ENCODE results near the gene DYRK1A. TPM values are rescaled to one million over a fixed set of nuclear protein-coding genes. Genes with fewer than 3 reads are reported as not detected.
A peak's percentile ranks its signal among the peaks of the same experiment; 100 is the strongest.

Gene DYRK1A
- total RNA-seq, 1 donor from 2014 or later: 64.6 TPM

- peak overlapping the region; percentile 71 for H3K27ac ChIP-seq (replicated peaks)
- TF ChIP-seq, protein P1, sequence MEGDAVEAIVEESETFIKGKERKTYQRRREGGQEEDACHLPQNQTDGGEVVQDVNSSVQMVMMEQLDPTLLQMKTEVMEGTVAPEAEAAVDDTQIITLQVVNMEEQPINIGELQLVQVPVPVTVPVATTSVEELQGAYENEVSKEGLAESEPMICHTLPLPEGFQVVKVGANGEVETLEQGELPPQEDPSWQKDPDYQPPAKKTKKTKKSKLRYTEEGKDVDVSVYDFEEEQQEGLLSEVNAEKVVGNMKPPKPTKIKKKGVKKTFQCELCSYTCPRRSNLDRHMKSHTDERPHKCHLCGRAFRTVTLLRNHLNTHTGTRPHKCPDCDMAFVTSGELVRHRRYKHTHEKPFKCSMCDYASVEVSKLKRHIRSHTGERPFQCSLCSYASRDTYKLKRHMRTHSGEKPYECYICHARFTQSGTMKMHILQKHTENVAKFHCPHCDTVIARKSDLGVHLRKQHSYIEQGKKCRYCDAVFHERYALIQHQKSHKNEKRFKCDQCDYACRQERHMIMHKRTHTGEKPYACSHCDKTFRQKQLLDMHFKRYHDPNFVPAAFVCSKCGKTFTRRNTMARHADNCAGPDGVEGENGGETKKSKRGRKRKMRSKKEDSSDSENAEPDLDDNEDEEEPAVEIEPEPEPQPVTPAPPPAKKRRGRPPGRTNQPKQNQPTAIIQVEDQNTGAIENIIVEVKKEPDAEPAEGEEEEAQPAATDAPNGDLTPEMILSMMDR (IDR thresholded peaks at IDR 0.05; ENCODE audit: borderline replicate concordance): no peak
- peaks cover 99% of the 10 kb centered on the region for H3K4me1 ChIP-seq
- H3K4me3 ChIP-seq: no peak overlapping the region
- intact Hi-C loops (cut with micrococcal nuclease): no loop called here
- DNase-seq: no peak
- H3K36me3 ChIP-seq: no peaks in the 10 kb centered on the region
- H3K9me3 ChIP-seq (replicated peaks): no peaks in the 10 kb centered on the region
- H3K27me3 ChIP-seq (ENCODE audit: low read depth): no peaks in the 10 kb centered on the region
Observed at GRCh38 chr21:37451446-37451845, 84.9 kb downstream of the DYRK1A start.

- H3K27ac ChIP-seq (replicated peaks): peak overlapping the region; percentile 71
- H3K4me1 ChIP-seq: peaks cover 99% of the 10 kb centered on the region
- intact Hi-C loops (cut with micrococcal nuclease): no loop called here
- peak; percentile 31 for DNase-seq
- no peaks in the 10 kb centered on the region for H3K36me3 ChIP-seq
- no peaks in the 10 kb centered on the region for H3K27me3 ChIP-seq (ENCODE audit: low read depth)
- TF ChIP-seq, protein P1 (IDR thresholded peaks at IDR 0.05; ENCODE audit: borderline replicate concordance): no peak
- no peaks in the 10 kb centered on the region for H3K9me3 ChIP-seq (replicated peaks)
- no peak overlapping the region for H3K4me3 ChIP-seq
Observed at GRCh38 chr21:37452227-37452626, 85.7 kb downstream of the DYRK1A start.

GRCh38 chr21:37453350-37453749 is 86.8 kb downstream of the DYRK1A start:
- intact Hi-C loops (cut with micrococcal nuclease): no loop called here
- Histone ChIP-seq H3K4me1 (peaks cover 98% of the 10 kb centered on the region), H3K4me3 (no peak overlapping the region), H3K9me3 (replicated peaks) (no peaks in the 10 kb centered on the region), H3K27me3 (ENCODE audit: low read depth) (no peaks in the 10 kb centered on the region), H3K27ac (replicated peaks) (peak overlapping the region; percentile 71), H3K36me3 (no peaks in the 10 kb centered on the region)
- no peak for DNase-seq
- TF ChIP-seq, protein P1 (IDR thresholded peaks at IDR 0.05; ENCODE audit: borderline replicate concordance): no peak

- DNase-seq: no peak
- intact Hi-C loops (cut with micrococcal nuclease): no loop called here
- Histone ChIP-seq H3K4me3 (no peak overlapping the region), H3K36me3 (no peaks in the 10 kb centered on the region), H3K4me1 (peaks cover 99% of the 10 kb centered on the region), H3K9me3 (replicated peaks) (no peaks in the 10 kb centered on the region), H3K27me3 (ENCODE audit: low read depth) (no peaks in the 10 kb centered on the region), H3K27ac (replicated peaks) (peak overlapping the region; percentile 71)
- TF ChIP-seq, protein P1 (IDR thresholded peaks at IDR 0.05; ENCODE audit: borderline replicate concordance): no peak
Observed at GRCh38 chr21:37454869-37455503, 88.4 kb downstream of the DYRK1A start.

DNA sequence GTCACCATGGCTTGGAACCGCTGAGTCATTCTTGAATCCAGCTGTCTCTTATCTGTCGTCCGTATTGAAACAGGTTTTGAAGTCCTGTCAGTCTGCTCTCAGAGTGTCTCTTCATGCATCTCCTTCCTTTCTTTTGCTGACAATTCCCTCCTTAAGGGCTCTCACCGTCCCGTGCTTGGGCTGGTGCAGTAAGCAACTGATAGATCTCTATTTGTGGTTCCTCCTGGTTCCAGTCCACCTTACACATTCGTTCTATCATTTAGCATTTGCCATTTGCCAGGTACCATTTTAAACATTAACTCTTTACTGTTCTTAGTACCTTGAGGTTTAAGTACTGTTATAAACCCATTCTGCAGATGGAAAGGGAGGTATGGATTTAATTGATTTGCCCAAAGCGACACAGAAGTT is 88.9 kb downstream of the DYRK1A start:
- no peak for DNase-seq
- Histone ChIP-seq H3K4me3 (no peak overlapping the region), H3K4me1 (peaks cover 99% of the 10 kb centered on the region), H3K36me3 (no peaks in the 10 kb centered on the region), H3K27ac (replicated peaks) (peak overlapping the region; percentile 71), H3K9me3 (replicated peaks) (no peaks in the 10 kb centered on the region), H3K27me3 (ENCODE audit: low read depth) (no peaks in the 10 kb centered on the region)
- intact Hi-C loops (cut with micrococcal nuclease): no loop called here
- TF ChIP-seq, protein P1 (IDR thresholded peaks at IDR 0.05; ENCODE audit: borderline replicate concordance): no peak

Data from left ventricle myocardium inferior (tissue), 1 donor.